Vagina (tissue), 2 donors: ENCODE data around the gene ZSCAN21. TPM values are rescaled to one million over a fixed set of nuclear protein-coding genes. Genes with fewer than 3 reads are reported as not detected.
A peak's percentile ranks its signal among the peaks of the same experiment; 100 is the strongest.

Source experiments
- DNase-seq, 2 donors: peaks; one replicate each; pipeline ENCODE4 v3.0.0-alpha.2; 2017; ENCODE audit errors: extremely low spot score in 2 of 2
- H3K27ac ChIP-seq: fragments of 200-600 bp; sonication (generic); one replicate; pipeline ENCODE4 v1.5.1; 2019
- H3K27me3 ChIP-seq: fragments of 200-600 bp; sonication (generic); one replicate; pipeline ENCODE4 v1.5.1; 2019
- H3K36me3 ChIP-seq, 2 donors: fragments of 200-600 bp; sonication (generic); one replicate each; pipeline ENCODE4 v1.5.1; 2017 to 2019
- H3K4me1 ChIP-seq: fragments of 200-600 bp; sonication (generic); one replicate; pipeline ENCODE4 v1.5.1; 2019
- H3K4me3 ChIP-seq, 2 donors: fragments of 200-600 bp; sonication (generic); 1 replicate in 1 of 2; 2 replicates in 1 of 2; pipeline ENCODE4 v1.5.1; 2016 to 2019
- H3K9me3 ChIP-seq: fragments of 200-600 bp; sonication (generic); one replicate; pipeline ENCODE4 v1.5.1; 2019
- CTCF ChIP-seq, 3 experiments: fragments of 450-650 bp in 2 of 3; fragments of 200-600 bp in 1 of 3; sonication (generic) in 1 of 3; IDR thresholded peaks; one replicate each; pipeline ENCODE4 v1.5.1; 2017 to 2019; ENCODE audit warnings: antibody characterized with exemption in 3 of 3, mild to moderate bottlenecking in 2 of 3, moderate library complexity in 2 of 3
- POLR2A ChIP-seq, 2 donors: fragments of 450-650 bp; IDR thresholded peaks; one replicate each; pipeline ENCODE4 v1.6.1; 2017; ENCODE audit warnings: antibody characterized with exemption in 2 of 2, mild to moderate bottlenecking in 2 of 2, moderate library complexity in 2 of 2
- POLR2AphosphoS5 ChIP-seq, 2 donors: sonication (generic); formaldehyde crosslinking; IDR thresholded peaks; one replicate each; pipeline ENCODE4 v1.9.0; 2017; ENCODE audit warnings: antibody characterized with exemption in 2 of 2, mild to moderate bottlenecking in 2 of 2, low read depth in 1 of 2; ENCODE audit not compliant: insufficient read depth in 1 of 2
- intact Hi-C: fragments of 100-400 bp; cut with DNase I; formaldehyde crosslinking; loops from one replicate; pipeline ENCODE4 v1.15.1; 2023
- total RNA-seq: library from RNA; depleted of rRNA; stranded (reverse); fragments of >200 nt; gene quantifications from one replicate; pipeline ENCODE4 v1.2.3, GENCODE V29; 2016

ZSCAN21 gene
- total RNA-seq, 1 donor from 2014 or later = 19.9 TPM

- Histone ChIP-seq H3K27ac (no peak overlapping the region), H3K36me3 (peaks cover 0 to 23% of the 10 kb centered on the region in 2 donors), H3K4me1 (peaks cover 48% of the 10 kb centered on the region), H3K9me3 (no peaks in the 10 kb centered on the region), H3K27me3 (no peaks in the 10 kb centered on the region), H3K4me3 (no peak overlapping the region)
- intact Hi-C loops = no loop called here
- no peak for DNase-seq
- TF ChIP-seq CTCF (IDR thresholded peaks at IDR 0.05) = no peak
- no peak for TF ChIP-seq POLR2AphosphoS5 (IDR thresholded peaks at IDR 0.05; ENCODE audit: insufficient read depth in 1 of 2, low read depth in 1 of 2)
- TF ChIP-seq POLR2A (IDR thresholded peaks at IDR 0.05) = no peak
Measured at GRCh38 chr7:100019908-100020307, 29.7 kb upstream of the ZSCAN21 start.

GRCh38 chr7:100021297-100021696 lies 28.3 kb upstream of the ZSCAN21 start:
- Histone ChIP-seq H3K36me3 (peaks cover 0 to 28% of the 10 kb centered on the region in 2 donors), H3K27ac (no peak overlapping the region), H3K4me1 (peaks cover 45% of the 10 kb centered on the region), H3K27me3 (no peaks in the 10 kb centered on the region), H3K9me3 (no peaks in the 10 kb centered on the region), H3K4me3 (no peak overlapping the region)
- DNase-seq = no peak
- TF ChIP-seq POLR2A (IDR thresholded peaks at IDR 0.05) (no peak), CTCF (IDR thresholded peaks at IDR 0.05) (no peak), POLR2AphosphoS5 (IDR thresholded peaks at IDR 0.05; ENCODE audit: insufficient read depth in 1 of 2, low read depth in 1 of 2) (no peak)
- intact Hi-C loops = no loop called here

GRCh38 chr7:100022621-100023020 lies 27.0 kb upstream of the ZSCAN21 start:
- H3K36me3 ChIP-seq = peaks cover 0 to 37% of the 10 kb centered on the region in 2 donors
- no peak for DNase-seq
- peaks cover 32% of the 10 kb centered on the region for H3K4me1 ChIP-seq
- H3K27me3 ChIP-seq = no peaks in the 10 kb centered on the region
- no peaks in the 10 kb centered on the region for H3K9me3 ChIP-seq
- H3K4me3 ChIP-seq = no peak overlapping the region
- intact Hi-C loops = no loop called here
- TF ChIP-seq CTCF (IDR thresholded peaks at IDR 0.05) (no peak), POLR2AphosphoS5 (IDR thresholded peaks at IDR 0.05; ENCODE audit: insufficient read depth in 1 of 2, low read depth in 1 of 2) (peak in 1 of 2 donors; percentile 67)
- H3K27ac ChIP-seq = peak overlapping the region; percentile 39

GRCh38 chr7:100023526-100023925 lies 26.0 kb upstream of the ZSCAN21 start:
- Histone ChIP-seq H3K4me3 (no peak overlapping the region), H3K27ac (peak overlapping the region; percentile 44), H3K27me3 (no peaks in the 10 kb centered on the region), H3K4me1 (peaks cover 23% of the 10 kb centered on the region), H3K36me3 (peaks cover 0 to 44% of the 10 kb centered on the region in 2 donors), H3K9me3 (no peaks in the 10 kb centered on the region)
- intact Hi-C loops = no loop called here
- TF ChIP-seq POLR2AphosphoS5 (IDR thresholded peaks at IDR 0.05; ENCODE audit: insufficient read depth in 1 of 2, low read depth in 1 of 2) (no peak), CTCF (IDR thresholded peaks at IDR 0.05) (no peak), POLR2A (IDR thresholded peaks at IDR 0.05) (no peak)
- DNase-seq = no peak

GRCh38 chr7:100024020-100024619 lies 25.5 kb upstream of the ZSCAN21 start:
- intact Hi-C loops = no loop called here

More at GRCh38 chr7:100024020-100024619, 25.5 kb upstream of the ZSCAN21 start:
- Histone ChIP-seq H3K27ac (no peak overlapping the region), H3K4me3 (no peak overlapping the region), H3K36me3 (peaks cover 0 to 48% of the 10 kb centered on the region in 2 donors), H3K4me1 (peaks cover 17% of the 10 kb centered on the region), H3K27me3 (no peaks in the 10 kb centered on the region), H3K9me3 (no peaks in the 10 kb centered on the region)
- no peak for DNase-seq
- TF ChIP-seq POLR2A (IDR thresholded peaks at IDR 0.05) = no peak
- no peak for TF ChIP-seq CTCF (IDR thresholded peaks at IDR 0.05)
- no peak for TF ChIP-seq POLR2AphosphoS5 (IDR thresholded peaks at IDR 0.05; ENCODE audit: insufficient read depth in 1 of 2, low read depth in 1 of 2)
